ENCODE results near the gene CLOCK. TPM values are rescaled to one million over a fixed set of nuclear protein-coding genes. Genes with fewer than 3 reads are reported as not detected.
"Not testable (repeated sequence)": the region's sequence is repeated elsewhere in the genome, so short reads cannot be mapped to it uniquely, and the experiment has no call there.

The CLOCK gene, protein sequence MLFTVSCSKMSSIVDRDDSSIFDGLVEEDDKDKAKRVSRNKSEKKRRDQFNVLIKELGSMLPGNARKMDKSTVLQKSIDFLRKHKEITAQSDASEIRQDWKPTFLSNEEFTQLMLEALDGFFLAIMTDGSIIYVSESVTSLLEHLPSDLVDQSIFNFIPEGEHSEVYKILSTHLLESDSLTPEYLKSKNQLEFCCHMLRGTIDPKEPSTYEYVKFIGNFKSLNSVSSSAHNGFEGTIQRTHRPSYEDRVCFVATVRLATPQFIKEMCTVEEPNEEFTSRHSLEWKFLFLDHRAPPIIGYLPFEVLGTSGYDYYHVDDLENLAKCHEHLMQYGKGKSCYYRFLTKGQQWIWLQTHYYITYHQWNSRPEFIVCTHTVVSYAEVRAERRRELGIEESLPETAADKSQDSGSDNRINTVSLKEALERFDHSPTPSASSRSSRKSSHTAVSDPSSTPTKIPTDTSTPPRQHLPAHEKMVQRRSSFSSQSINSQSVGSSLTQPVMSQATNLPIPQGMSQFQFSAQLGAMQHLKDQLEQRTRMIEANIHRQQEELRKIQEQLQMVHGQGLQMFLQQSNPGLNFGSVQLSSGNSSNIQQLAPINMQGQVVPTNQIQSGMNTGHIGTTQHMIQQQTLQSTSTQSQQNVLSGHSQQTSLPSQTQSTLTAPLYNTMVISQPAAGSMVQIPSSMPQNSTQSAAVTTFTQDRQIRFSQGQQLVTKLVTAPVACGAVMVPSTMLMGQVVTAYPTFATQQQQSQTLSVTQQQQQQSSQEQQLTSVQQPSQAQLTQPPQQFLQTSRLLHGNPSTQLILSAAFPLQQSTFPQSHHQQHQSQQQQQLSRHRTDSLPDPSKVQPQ
- 10 to 100 TPM; 15.7 to 20.0 TPM for total RNA-seq

DNA sequence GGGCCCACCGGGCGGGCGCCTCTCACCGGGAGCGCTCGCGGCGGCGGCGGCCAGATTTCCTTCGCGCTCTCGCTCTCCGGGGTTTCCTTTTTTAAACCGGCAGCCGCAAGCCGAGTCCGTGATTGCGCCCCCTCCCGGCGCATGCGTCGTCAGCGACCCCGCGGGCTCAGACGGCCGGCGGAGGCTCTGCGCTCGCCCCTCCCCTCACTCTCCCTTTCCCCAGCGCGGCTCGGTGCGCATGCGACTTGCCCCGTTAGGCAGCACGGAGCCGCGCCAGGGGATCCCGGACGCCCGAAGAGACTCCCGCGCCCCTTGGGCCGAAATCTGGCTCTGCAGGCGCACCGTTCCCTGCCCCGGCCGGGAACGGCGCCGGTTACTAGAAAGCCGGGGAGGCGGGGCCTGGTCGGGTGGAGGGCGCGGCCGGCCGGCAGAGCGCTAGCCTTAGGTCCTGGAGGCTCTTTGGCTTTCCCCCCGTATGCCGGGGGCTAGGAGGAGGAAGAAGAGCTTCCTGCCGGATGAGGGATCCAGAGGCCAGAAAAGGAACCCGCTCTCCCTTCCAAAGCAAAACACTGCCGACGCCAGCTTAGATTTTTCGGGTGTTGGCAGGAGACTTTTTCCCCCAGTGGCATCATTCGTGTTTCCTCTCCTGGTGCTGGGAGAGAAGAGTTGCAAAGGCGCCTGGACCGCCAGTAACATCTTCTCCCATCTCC lies at the start of gene CLOCK:
TSS of gene CLOCK (minus strand) at position 154 of the 710 bp plus-strand sequence. CDS start 64,124 bp downstream, outside the sequence.
- ChIA-PET POLR2A (interaction anchor here (1.5 to 2.6 kb wide), 3 partner anchors 152 to 889 kb away, joined by 4 to 10 read pairs (median 9); partner anchors contain the start of genes PAICS, PPAT, SRD5A3 and TMEM165), CTCF (interaction anchor here (1.3 to 1.8 kb wide), 2 partner anchors 151 to 402 kb away, joined by 3 to 5 read pairs; partner anchors contain the start of genes CEP135 and TMEM165)

GRCh38 chr4:55592014-55592413 lies 45.3 kb upstream of the CLOCK start, which contains the start of gene PDCL2:
TSS of gene PDCL2 (minus strand) at chr4:55592245. CDS start at chr4:55592109, 136 bp downstream.
- ChIA-PET POLR2A (no interaction called here), CTCF (no interaction called here)

GRCh38 chr4:55588160-55588559 lies 41.5 kb upstream of the CLOCK start:
- ChIA-PET CTCF (no interaction called here), POLR2A (no interaction called here)

GRCh38 chr4:55582773-55583172 lies 36.1 kb upstream of the CLOCK start:
- CTCF ChIA-PET, POLR2A ChIA-PET: not testable (repeated sequence)

DNA sequence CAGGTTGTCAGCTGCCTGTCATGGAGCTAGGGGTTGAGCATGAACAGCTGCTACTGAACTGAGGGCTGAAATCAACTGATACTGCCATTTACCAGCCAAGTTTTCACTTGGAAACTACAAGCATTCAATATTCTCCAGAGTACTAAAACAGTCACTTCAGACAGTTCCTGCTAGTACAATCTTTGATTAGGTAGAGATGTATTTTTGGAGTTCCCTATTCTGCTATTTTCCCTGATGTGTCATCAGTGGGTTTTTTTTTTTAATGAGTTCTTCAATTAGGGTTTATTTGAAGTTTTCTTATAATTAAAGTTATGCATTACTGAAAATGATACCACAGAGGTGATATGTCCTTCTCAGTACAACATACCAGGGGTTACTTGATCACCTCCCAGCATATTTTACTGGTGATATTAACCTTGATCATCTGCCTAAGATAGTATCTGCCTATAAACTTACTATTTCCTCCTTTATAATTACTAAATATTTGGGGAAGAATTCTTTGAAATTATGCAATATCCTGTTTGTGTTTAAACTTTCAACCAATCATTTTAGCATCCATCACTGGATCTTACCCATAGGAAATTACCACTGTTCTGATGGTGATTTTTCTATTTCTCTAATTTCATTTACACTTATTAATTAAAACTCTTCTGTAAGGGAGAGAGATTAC lies 31.8 kb upstream of the CLOCK start:
- CTCF ChIA-PET, result no interaction called here
- POLR2A ChIA-PET, result interaction anchor here (0.6 kb wide), 1 partner anchor 13 kb away, joined by 5 read pairs; no protein-coding TSS in a partner anchor

DNA sequence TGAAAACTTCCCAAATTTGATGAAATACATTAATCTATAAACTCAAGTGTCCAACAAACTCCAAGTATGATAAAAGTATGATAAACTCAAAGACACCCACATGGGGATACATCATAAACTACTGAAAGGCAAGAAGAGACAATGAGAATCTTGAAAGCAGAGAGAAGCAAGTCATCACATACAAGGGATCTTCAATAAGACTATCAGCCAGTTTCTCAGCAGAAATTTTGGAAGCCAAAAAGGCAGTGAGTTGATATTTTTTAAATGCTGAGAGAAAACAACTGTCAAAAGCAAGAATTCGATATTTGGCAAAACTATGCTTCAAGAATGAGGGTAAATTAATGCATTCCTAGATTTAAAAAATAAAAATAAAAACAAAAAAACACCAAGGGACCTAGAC lies 28.8 kb upstream of the CLOCK start:
- POLR2A ChIA-PET, result no interaction called here
- CTCF ChIA-PET, result no interaction called here

DNA sequence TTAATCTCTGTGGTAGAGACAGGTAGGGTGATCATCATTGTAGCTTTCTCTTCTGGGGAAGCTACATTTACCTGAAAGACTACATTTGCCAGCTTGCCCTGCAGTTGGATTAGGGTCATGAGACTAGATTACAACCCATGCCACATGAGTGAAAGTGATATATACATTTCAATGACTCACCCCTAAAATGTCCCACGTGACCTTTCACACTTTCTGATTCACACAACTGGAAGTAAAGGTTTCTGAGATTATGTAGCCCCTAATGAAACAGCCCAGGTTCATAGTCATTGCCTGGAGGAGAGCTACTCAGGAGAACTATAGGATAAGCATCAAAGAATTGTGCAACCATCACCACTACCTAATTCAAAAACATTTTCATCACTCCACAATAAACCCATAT lies 27.5 kb upstream of the CLOCK start:
- CTCF ChIA-PET, result no interaction called here

DNA sequence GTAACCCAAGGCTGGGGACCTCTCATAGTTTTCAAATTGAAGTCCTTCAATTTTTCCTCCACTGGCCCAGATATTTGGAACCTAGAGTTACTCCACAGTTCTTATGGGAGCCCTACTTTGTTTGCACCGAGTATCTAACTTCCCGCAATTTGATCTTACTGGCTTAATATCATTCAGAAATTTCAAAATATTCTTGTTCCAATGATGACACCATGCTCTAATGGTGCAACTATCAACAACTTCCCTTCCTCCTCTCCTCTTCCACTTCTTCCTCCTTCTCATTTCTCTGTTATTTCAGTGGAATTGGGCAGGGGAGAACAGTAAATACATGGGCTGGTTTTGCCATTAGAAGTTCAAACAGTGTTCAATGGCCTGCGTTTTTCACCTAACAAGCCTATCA lies 25.1 kb upstream of the CLOCK start:
- POLR2A ChIA-PET, result no interaction called here
- CTCF ChIA-PET, result no interaction called here

More for the DNA sequence above, 27.5 kb upstream of the CLOCK start:
- POLR2A ChIA-PET, result no interaction called here

GRCh38 chr4:55568905-55569504 lies 22.3 kb upstream of the CLOCK start:
- CTCF ChIA-PET, result no interaction called here
- POLR2A ChIA-PET, result no interaction called here

DNA sequence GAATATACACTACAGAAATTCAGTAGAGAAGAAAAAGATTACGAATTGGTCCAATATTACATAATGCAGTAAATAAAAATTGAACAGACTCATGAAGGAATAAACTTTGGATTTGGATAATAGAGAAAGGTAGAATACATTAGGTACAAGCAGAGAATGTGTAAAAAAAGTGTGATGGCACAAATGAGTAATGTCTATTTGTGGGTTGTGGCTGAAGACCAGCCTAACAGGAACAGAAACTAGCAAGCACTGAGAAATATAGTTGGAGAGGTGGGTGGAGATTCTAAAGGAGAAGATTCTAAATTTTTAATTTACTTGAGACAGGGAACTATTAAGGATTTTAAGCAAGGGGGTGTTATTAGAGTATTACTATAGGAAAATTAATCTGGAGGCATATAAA lies 15.2 kb upstream of the CLOCK start:
- ChIA-PET POLR2A (no interaction called here), CTCF (no interaction called here)

GRCh38 chr4:55560096-55560495 lies 13.4 kb upstream of the CLOCK start:
- POLR2A ChIA-PET, result no interaction called here

GRCh38 chr4:55554453-55555030 lies 7.8 kb upstream of the CLOCK start:
- ChIA-PET POLR2A (no interaction called here), CTCF (interaction anchor here (0.6 kb wide), 2 partner anchors 10 to 13 kb away, joined by 3 read pairs; no protein-coding TSS in a partner anchor)

More at GRCh38 chr4:55560096-55560495, 13.4 kb upstream of the CLOCK start:
- CTCF ChIA-PET, result no interaction called here

- POLR2A ChIA-PET, result no interaction called here
- CTCF ChIA-PET, result no interaction called here
Observed at GRCh38 chr4:55553441-55554201, 6.9 kb upstream of the CLOCK start.

DNA sequence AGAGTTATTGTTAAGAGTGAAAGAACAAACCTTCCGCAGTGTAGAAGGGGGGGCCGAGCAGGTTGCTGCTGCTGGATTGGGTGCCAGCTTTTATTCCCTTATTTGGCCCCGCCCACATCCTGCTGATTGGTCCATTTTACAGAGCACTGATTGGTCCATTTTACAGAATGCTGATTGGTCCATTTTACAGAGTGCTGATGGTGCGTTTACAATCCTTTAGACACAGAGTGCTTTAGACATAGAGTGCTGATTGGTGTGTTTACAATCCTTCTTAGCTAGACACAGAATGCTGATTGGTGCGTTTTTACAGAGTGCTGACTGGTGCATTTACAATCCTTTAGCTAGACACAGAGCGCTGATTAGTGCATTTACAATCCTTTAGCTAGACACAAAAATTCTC lies 5.3 kb upstream of the CLOCK start:
- POLR2A ChIA-PET, result not testable (repeated sequence)

DNA sequence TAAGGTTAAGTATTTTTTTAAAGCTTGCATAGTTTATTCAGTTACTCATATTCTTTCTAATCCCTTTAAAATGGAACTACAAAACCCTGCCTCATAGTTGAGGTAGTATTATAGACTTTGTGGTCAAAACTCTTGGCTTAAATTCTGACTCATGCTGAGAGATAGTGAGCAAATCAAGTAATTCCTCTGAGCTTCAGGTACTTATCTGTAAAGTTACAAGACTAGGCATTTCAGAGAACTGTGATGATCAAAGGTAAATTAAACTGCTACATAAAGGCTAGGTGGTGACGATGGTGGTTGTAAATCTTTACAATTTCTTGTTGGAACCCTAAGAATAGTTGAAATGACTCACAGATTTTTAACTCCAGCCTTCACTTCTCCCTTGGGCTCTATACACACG lies 3.2 kb upstream of the CLOCK start:
- POLR2A ChIA-PET, result interaction anchor here (0.5 kb wide), 1 partner anchor 141 kb away, joined by 8 read pairs; no protein-coding TSS in a partner anchor
- CTCF ChIA-PET, result interaction anchor here (0.5 kb wide), 1 partner anchor 188 kb away, joined by 3 read pairs; no protein-coding TSS in a partner anchor

More for the DNA sequence above, 5.3 kb upstream of the CLOCK start:
- CTCF ChIA-PET, result interaction anchor here (1.9 kb wide), 1 partner anchor 206 kb away, joined by 7 read pairs; the partner anchor contains the start of gene SRD5A3

- POLR2A ChIA-PET, result no interaction called here
- CTCF ChIA-PET, result no interaction called here
Observed at GRCh38 chr4:55547918-55548317, 1.2 kb upstream of the CLOCK start.

GRCh38 chr4:55547466-55547770 lies 709 bp upstream of the CLOCK start:
- CTCF ChIA-PET, result interaction anchor here (1.8 kb wide), 1 partner anchor 151 kb away, joined by 5 read pairs; the partner anchor contains the start of gene TMEM165

GRCh38 chr4:55546506-55546755 lies 278 bp downstream of the CLOCK start:
- POLR2A ChIA-PET, result interaction anchor here (1.5 to 2.6 kb wide), 3 partner anchors 151 to 889 kb away, joined by 4 to 10 read pairs (median 9); partner anchors contain the start of genes PAICS, PPAT, SRD5A3 and TMEM165

More at GRCh38 chr4:55547466-55547770, 709 bp upstream of the CLOCK start:
- POLR2A ChIA-PET, result interaction anchor here (2.6 kb wide), 1 partner anchor 152 kb away, joined by 9 read pairs; the partner anchor contains the start of gene TMEM165

More at GRCh38 chr4:55546506-55546755, 278 bp downstream of the CLOCK start:
- CTCF ChIA-PET, result interaction anchor here (1.0 to 1.8 kb wide), 3 partner anchors 150 to 402 kb away, joined by 3 to 5 read pairs (median 3); partner anchors contain the start of genes CEP135 and TMEM165

Measured in activated CD8-positive, alpha-beta memory T cell treated with anti-CD3 and anti-CD28 coated beads for 36 hours (primary cell).